Hematopoietic multipotent progenitor cell (in vitro differentiated cells): Measurements from ENCODE around the gene COL20A1. TPM values are rescaled to one million over a fixed set of nuclear protein-coding genes. Genes with fewer than 3 reads are reported as not detected.

Experiments used
- small RNA-seq: library from RNA; depleted of rRNA; stranded (forward); fragments of <200 nt; gene quantifications from one replicate; pipeline ENCODE3, GENCODE V24; 2012
- total RNA-seq: library from RNA; depleted of rRNA; stranded (reverse); fragments of >200 nt; gene quantifications from one replicate; pipeline ENCODE4 v1.2.3, GENCODE V29; 2012

The COL20A1 gene
- total RNA-seq, 1 donor = not detected

Small RNAs within 50 kb of the gene (small RNA-seq; reads per million reads assigned to genes)
- not detected for gene MIR4326
- not detected for gene RNU6-994P

Other genes with a start within 250 kb of the COL20A1 start
- gene YTHDF1, start 77.1 kb upstream of the COL20A1 start, total RNA-seq = 23.4 TPM
- gene BIRC7, start 57.3 kb upstream of the COL20A1 start, total RNA-seq = not detected
- not detected for gene NKAIN4, start 38.7 kb upstream of the COL20A1 start, total RNA-seq
- gene ARFGAP1, start 20.4 kb upstream of the COL20A1 start, total RNA-seq = 60.9 TPM
- not detected for gene CHRNA4, start 68.2 kb downstream of the COL20A1 start, total RNA-seq
- 0.27 TPM for gene KCNQ2, start 179.5 kb downstream of the COL20A1 start, total RNA-seq
- gene EEF1A2, start 205.9 kb downstream of the COL20A1 start, total RNA-seq = 0.27 TPM
- 87.3 TPM for gene PPDPF, start 227.6 kb downstream of the COL20A1 start, total RNA-seq
- under 0.01 TPM for gene PTK6, start 244.2 kb downstream of the COL20A1 start, total RNA-seq